T-helper 17 cell (primary cell): ENCODE results near the gene FAM240A. TPM values are rescaled to one million over a fixed set of nuclear protein-coding genes. Genes with fewer than 3 reads are reported as not detected.
A peak's percentile ranks its signal among the peaks of the same experiment; 100 is the strongest.

Experiments used
- ATAC-seq: fragments of 150-1000 bp; cut with Tn5 transposase; 2 replicates; pipeline ENCODE4 v1.10.0; 2021; ENCODE audit warnings: mild to moderate bottlenecking, moderate library complexity
- DNase-seq, 3 donors: peaks; one replicate each; pipeline versions ENCODE4 v3.0.0 to v3.0.0-alpha.2; 2020 to 2021
- H3K9me3 ChIP-seq: one replicate; pipeline ENCODE4 v1.7.0; 2013; ENCODE audit warnings: low read length, mild to moderate bottlenecking; ENCODE audit not compliant: control insufficient read depth, poor library complexity, severe bottlenecking
- H3K27ac Mint-ChIP-seq: one replicate; pipeline ENCODE4 v1.8.0; 2022; ENCODE audit warnings: mild to moderate bottlenecking, moderate library complexity, mixed read lengths
- H3K27me3 Mint-ChIP-seq: one replicate; pipeline ENCODE4 v1.8.0; 2022; ENCODE audit warnings: mixed read lengths
- H3K36me3 Mint-ChIP-seq: one replicate; pipeline ENCODE4 v1.8.0; 2022; ENCODE audit warnings: low read depth, mixed read lengths
- H3K4me1 Mint-ChIP-seq: one replicate; pipeline ENCODE4 v1.8.0; 2022; ENCODE audit warnings: mild to moderate bottlenecking, mixed read lengths
- H3K4me3 Mint-ChIP-seq: one replicate; pipeline ENCODE4 v1.8.0; 2022; ENCODE audit warnings: mild to moderate bottlenecking, moderate library complexity, mixed read lengths
- total RNA-seq, 4 donors: library from RNA in 2 of 4; stranded (reverse) in 2 of 4; gene quantifications; one replicate each; pipeline ENCODE4 v1.2.3 and lab custom pipeline; 2022 to 2026

FAM240A gene
- total RNA-seq, 2 donors from 2014 or later, result not detected

GRCh38 chr3:46599590-46599989 lies 12.7 kb upstream of the FAM240A start:
- DNase-seq (no peak), ATAC-seq (no peak)
- H3K27me3 Mint-ChIP-seq, result no peaks in the 10 kb centered on the region
- H3K9me3 ChIP-seq, result no peaks in the 10 kb centered on the region
- H3K27ac Mint-ChIP-seq, result no peak overlapping the region
- H3K4me3 Mint-ChIP-seq, result no peak overlapping the region
- no peaks in the 10 kb centered on the region for H3K36me3 Mint-ChIP-seq
- peaks cover 2% of the 10 kb centered on the region for H3K4me1 Mint-ChIP-seq

- Mint-ChIP-seq H3K27me3 (peaks cover 5% of the 10 kb centered on the region), H3K36me3 (no peaks in the 10 kb centered on the region), H3K4me3 (no peak overlapping the region), H3K4me1 (peaks cover 2% of the 10 kb centered on the region), H3K27ac (no peak overlapping the region)
- DNase-seq (no peak), ATAC-seq (no peak)
- no peaks in the 10 kb centered on the region for H3K9me3 ChIP-seq
Observed at GRCh38 chr3:46603446-46604046, 8.8 kb upstream of the FAM240A start.

GRCh38 chr3:46604127-46604526 lies 8.2 kb upstream of the FAM240A start:
- Mint-ChIP-seq H3K4me3 (no peak overlapping the region), H3K4me1 (peaks cover 2% of the 10 kb centered on the region), H3K27ac (no peak overlapping the region), H3K27me3 (peaks cover 5% of the 10 kb centered on the region), H3K36me3 (no peaks in the 10 kb centered on the region)
- H3K9me3 ChIP-seq, result no peaks in the 10 kb centered on the region
- no peak for ATAC-seq
- DNase-seq, result no peak

GRCh38 chr3:46607603-46608028 lies 4.7 kb upstream of the FAM240A start:
- Mint-ChIP-seq H3K4me3 (no peak overlapping the region), H3K27ac (no peak overlapping the region), H3K36me3 (no peaks in the 10 kb centered on the region), H3K4me1 (peaks cover 4% of the 10 kb centered on the region), H3K27me3 (peaks cover 21% of the 10 kb centered on the region)
- DNase-seq (no peak), ATAC-seq (no peak)
- H3K9me3 ChIP-seq, result no peaks in the 10 kb centered on the region

- no peak for DNase-seq
- no peak overlapping the region for H3K27ac Mint-ChIP-seq
- ATAC-seq, result no peak
- H3K4me1 Mint-ChIP-seq, result peaks cover 4% of the 10 kb centered on the region
- no peak overlapping the region for H3K4me3 Mint-ChIP-seq
- no peaks in the 10 kb centered on the region for H3K36me3 Mint-ChIP-seq
- H3K9me3 ChIP-seq, result no peaks in the 10 kb centered on the region
- peaks cover 24% of the 10 kb centered on the region for H3K27me3 Mint-ChIP-seq
Observed at GRCh38 chr3:46609212-46609721, 3.1 kb upstream of the FAM240A start.

- H3K4me3 Mint-ChIP-seq, result no peak overlapping the region
- DNase-seq (no peak), ATAC-seq (no peak)
- peaks cover 27% of the 10 kb centered on the region for H3K27me3 Mint-ChIP-seq
- no peaks in the 10 kb centered on the region for H3K9me3 ChIP-seq
- H3K4me1 Mint-ChIP-seq, result peaks cover 2% of the 10 kb centered on the region
- peaks cover 2% of the 10 kb centered on the region for H3K36me3 Mint-ChIP-seq
- H3K27ac Mint-ChIP-seq, result no peak overlapping the region
Observed at GRCh38 chr3:46609944-46610722, 2.2 kb upstream of the FAM240A start.

GRCh38 chr3:46613313-46614005 lies 1.1 kb downstream of the FAM240A start:
- DNase-seq (no peak), ATAC-seq (no peak)
- H3K4me1 Mint-ChIP-seq, result peaks cover 2% of the 10 kb centered on the region
- peaks cover 7% of the 10 kb centered on the region for H3K36me3 Mint-ChIP-seq
- peaks cover 37% of the 10 kb centered on the region for H3K27me3 Mint-ChIP-seq
- H3K27ac Mint-ChIP-seq, result no peak overlapping the region
- H3K4me3 Mint-ChIP-seq, result no peak overlapping the region
- no peaks in the 10 kb centered on the region for H3K9me3 ChIP-seq

- H3K4me3 Mint-ChIP-seq, result no peak overlapping the region
- H3K27me3 Mint-ChIP-seq, result peaks cover 43% of the 10 kb centered on the region
- peaks cover 2% of the 10 kb centered on the region for H3K4me1 Mint-ChIP-seq
- H3K36me3 Mint-ChIP-seq, result peaks cover 7% of the 10 kb centered on the region
- no peak for DNase-seq
- no peaks in the 10 kb centered on the region for H3K9me3 ChIP-seq
- no peak for ATAC-seq
- H3K27ac Mint-ChIP-seq, result no peak overlapping the region
Observed at GRCh38 chr3:46614431-46614830, 2.1 kb downstream of the FAM240A start.

- Mint-ChIP-seq H3K4me3 (no peak overlapping the region), H3K36me3 (peaks cover 7% of the 10 kb centered on the region), H3K27ac (no peak overlapping the region), H3K4me1 (peaks cover 2% of the 10 kb centered on the region), H3K27me3 (peaks cover 50% of the 10 kb centered on the region)
- H3K9me3 ChIP-seq, result no peaks in the 10 kb centered on the region
- DNase-seq, result no peak
- no peak for ATAC-seq
Observed at GRCh38 chr3:46615050-46615775, 2.9 kb downstream of the FAM240A start.

GRCh38 chr3:46615976-46616375 lies 3.7 kb downstream of the FAM240A start:
- H3K9me3 ChIP-seq, result no peaks in the 10 kb centered on the region
- peaks cover 43% of the 10 kb centered on the region for H3K27me3 Mint-ChIP-seq
- no peak overlapping the region for H3K27ac Mint-ChIP-seq
- DNase-seq (no peak), ATAC-seq (no peak)
- peaks cover 7% of the 10 kb centered on the region for H3K36me3 Mint-ChIP-seq
- peaks cover 4% of the 10 kb centered on the region for H3K4me1 Mint-ChIP-seq
- H3K4me3 Mint-ChIP-seq, result no peak overlapping the region

- H3K27me3 Mint-ChIP-seq, result peaks cover 35% of the 10 kb centered on the region
Observed at GRCh38 chr3:46617941-46618340, 5.6 kb downstream of the FAM240A start.

GRCh38 chr3:46619845-46620778 lies 7.8 kb downstream of the FAM240A start:
- peaks cover 6% of the 10 kb centered on the region for H3K36me3 Mint-ChIP-seq
- no peaks in the 10 kb centered on the region for H3K9me3 ChIP-seq
- H3K27me3 Mint-ChIP-seq, result peaks cover 39% of the 10 kb centered on the region
- no peak overlapping the region for H3K4me3 Mint-ChIP-seq
- DNase-seq (no peak), ATAC-seq (no peak)
- peaks cover 2% of the 10 kb centered on the region for H3K4me1 Mint-ChIP-seq
- peak overlapping the region; percentile 49 for H3K27ac Mint-ChIP-seq

More at GRCh38 chr3:46617941-46618340, 5.6 kb downstream of the FAM240A start:
- H3K4me3 Mint-ChIP-seq, result no peak overlapping the region
- H3K27ac Mint-ChIP-seq, result no peak overlapping the region
- H3K36me3 Mint-ChIP-seq, result peaks cover 7% of the 10 kb centered on the region
- ATAC-seq (no peak), DNase-seq (no peak)
- H3K4me1 Mint-ChIP-seq, result peaks cover 2% of the 10 kb centered on the region
- no peaks in the 10 kb centered on the region for H3K9me3 ChIP-seq
